Measurements from ENCODE around the gene HPGDS.

GRCh38 chr4:94358101-94358500, 15.5 kb upstream of the HPGDS start:
- TF ChIP-seq EZH2 (IDR thresholded peaks at IDR 0.05; ENCODE audit: low read length, unreplicated experiment) = no peak
- TF ChIP-seq CTCF (conservative IDR thresholded peaks at IDR 0.05; ENCODE audit: low read depth, low read length) = no peak
